HG02870 (cell line): Measurements from ENCODE around the gene KCP.

Experiments
- ATAC-seq: cut with Tn5 transposase; IDR thresholded peaks from one replicate; pipeline ENCODE4 v1.9.1; 2021; ENCODE audit warnings: mild to moderate bottlenecking, moderate library complexity; ENCODE audit not compliant: unreplicated experiment

Gene KCP

DNA sequence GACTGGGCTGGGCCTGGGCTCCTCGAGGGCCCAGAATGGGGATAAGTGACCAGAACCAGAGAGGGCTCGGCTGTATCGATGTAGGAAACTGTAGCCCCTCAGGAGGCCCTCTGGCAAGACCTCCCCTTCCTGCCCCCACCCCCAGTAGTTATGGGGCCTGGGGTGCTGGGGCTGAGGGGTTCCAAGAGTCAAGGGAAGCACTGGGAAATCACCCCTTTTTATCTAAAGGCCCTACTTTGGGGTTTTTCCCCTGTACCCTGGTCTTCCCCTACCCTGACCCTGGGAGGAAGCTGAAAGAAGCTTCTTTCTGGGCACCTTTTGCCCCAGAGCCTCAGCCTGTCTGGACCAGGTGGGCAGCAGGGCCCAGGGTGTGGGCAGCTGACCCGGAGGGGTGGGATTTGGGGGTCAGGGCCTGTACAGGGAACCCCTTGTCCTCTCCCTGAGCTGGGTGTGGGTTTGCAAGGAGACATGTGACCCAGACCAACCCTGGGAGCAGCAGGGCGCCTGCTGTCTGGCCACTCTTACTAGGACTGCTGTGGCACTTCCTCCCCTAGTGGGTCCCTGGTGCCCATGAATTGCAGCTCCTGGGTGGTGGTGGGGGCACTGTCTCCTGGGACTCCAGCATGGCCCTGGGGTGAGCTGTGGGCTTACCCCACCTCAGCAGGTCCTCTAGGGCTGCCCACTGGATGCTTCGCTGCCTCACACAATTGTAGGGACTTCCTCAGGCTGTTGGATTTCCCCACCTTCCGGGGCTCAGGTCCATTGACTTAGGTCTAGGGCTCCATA is 28.8 kb upstream of the KCP start:
- ATAC-seq: peak; percentile 16

DNA sequence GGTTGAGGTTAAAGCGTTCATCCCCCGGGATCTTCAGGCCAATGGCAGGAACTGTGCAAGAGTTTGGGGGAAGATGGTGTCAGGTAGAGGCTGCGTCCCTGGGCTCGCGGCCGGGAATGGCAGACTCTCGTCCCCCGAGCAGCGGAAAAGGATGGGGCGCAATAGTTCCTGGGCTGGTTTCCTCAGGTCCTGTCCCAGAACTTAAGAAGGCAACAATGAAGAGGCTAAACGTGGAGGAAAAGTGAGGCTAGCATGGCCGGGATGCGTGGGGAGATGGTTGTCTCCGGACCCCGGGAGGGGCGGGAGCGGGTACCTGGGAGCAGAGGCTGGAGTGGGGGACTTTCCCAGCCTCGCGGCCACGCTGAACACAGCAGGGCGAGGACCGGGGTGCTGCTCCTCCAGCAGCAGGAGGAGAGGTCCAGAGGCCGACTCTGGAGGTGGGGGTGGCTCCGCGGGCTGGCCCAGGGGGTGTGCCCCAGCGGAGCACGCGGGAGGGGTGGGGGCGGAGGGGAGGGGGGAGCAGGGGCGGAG is 28.1 kb upstream of the KCP start:
- ATAC-seq: peak; percentile 8

DNA sequence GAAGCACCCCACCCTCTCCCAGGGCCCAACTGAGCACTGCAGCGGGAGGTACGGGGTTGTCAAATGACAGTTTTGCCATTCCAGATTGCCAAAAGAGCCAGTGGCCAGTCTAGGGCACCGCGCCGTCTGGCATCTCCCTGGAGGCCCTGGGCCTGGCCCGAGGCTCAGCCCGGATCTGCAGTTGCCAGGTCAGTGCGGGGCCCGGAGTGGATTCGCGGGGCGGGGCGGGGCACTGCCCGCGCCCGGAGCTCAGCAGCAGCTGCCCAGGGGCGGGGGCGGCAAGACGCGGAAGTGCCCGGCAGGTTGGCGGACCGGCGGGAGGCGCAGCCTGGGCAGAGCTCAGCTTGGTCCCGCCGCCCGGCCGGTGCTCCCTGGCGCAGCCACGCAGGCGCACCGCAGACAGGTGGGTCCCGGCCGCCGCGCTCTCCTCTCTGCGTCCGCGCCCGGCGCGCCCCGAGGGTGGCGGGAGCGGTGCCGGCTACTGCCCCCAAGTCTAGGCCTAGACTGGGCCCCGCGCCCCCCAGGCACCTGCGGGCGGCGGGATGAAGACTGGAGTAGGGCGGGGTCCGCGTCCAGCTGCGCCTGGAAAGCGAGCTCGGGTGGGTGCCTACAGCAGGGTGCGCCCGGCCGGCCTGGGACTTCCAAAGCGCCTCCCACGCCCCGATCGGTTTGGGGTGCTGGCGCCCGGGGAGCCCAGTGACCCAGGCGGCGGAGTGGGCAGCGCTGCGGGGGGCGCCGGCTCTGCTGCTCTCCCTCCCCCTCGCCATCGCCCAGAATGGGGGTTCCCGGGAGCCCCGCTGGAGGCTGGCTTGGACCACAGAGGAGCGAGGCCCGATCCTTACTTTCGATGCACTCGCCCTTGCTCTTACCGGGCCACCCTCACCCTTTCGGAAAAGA is 27.4 kb upstream of the KCP start, which contains the start of gene IRF5:
Gene IRF5, plus strand, starts transcription at position 281 of the 897 bp plus-strand sequence. CDS start 4,155 bp downstream, outside the sequence.
- no peak for ATAC-seq

DNA sequence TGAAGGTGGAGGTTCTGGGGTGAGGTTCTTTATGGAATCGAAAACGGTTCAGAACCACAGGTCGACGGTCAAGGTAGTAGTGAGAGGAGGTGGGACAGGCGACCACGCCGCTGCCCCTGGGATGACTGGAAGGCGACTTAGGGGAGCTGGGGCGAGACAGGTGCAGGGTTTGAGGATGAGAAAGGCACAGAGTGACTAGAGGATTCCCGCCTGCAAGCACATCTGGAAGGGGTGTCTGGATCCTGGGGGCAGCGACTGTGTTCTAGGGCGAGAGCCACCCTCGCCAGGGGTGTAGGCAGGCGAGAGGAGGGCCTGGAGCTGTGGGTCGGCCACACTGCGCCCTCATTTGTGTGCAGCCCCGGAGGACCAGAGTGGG is 26.8 kb upstream of the KCP start:
- ATAC-seq: no peak

DNA sequence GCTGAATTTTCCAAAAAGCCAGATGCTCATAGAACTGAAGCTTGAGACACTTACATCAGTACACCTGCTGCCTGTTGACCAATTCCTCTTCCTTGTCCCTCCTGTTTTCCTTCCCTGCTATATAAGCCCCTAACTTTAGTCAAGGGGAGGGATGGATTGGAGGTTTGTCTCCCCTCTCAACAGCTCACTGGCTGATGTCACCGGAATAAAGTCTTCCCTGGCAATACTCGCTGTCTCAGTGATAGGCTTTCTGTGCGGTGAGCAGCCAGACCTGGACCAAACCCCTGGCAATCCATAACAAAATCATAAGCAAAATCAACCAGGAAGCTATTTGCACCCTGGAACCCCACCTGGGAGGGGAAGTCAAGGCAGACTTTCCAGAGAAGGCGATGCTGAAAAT is 26.3 kb upstream of the KCP start:
- no peak for ATAC-seq

DNA sequence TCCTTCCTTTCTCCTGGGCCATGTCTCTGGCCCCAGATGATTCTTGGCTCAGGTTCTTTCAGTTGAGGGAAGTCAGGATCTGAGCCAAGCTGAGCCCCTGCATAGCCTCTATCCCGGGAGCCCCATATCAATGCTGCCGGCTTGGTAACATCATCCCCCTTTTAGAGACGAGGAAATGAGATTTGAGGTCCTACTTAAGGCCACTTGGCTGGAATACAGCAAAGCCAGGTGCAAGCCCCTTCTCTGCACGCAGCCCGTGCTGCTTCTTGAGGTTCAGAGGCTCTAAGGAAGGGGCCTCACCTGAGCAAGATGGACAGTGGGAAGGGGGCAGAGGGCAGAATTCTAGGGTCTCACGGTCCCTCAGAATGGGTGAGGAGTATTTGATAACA is 24.8 kb upstream of the KCP start:
- no peak for ATAC-seq

DNA sequence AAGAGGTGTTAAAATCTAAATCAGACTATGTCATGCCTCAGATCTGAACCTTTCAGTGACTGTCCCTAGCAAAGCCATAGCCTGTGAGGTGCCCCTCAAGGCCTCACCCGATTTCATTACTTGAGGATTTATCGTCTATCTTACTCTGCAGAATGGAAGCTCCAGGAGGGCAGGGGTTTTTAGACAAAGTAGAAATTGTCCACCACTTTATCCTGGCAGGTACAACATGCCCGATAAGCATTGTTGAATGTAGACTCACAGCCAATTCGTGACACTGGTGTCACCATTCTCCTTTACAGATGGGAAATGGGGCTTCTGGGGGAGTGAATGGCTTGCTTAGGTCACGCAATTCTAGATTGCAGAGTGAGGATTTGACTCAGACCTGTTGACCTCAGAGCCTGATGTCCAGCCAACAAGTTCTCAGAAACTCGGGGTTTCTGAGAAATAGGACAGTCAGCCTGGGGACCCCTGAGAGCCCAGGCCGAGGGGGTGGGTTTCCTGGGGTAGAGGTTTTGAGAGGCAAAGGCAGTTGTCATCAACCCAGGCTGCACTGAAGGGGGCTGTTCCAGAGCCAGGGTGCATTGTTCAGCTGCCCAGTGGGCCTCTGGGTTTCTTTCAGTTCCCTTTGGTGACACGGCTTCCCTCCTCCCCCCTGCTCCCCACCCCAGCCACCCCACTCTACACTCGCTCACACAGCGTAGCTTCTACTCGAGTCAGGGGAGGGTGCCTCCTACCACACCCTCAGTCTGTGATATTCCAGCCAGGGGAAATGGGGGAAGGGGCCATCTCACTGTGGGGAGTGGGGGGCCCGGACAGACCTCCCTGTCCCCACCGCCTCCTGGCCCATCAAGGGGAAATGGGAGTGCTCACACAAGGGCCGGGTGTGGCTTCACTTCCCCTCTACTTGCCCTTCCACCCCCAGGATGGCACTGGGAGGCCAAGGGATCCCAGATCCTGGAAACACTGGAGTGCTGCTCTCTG is 24.1 kb upstream of the KCP start:
- peak; percentile 38 for ATAC-seq

DNA sequence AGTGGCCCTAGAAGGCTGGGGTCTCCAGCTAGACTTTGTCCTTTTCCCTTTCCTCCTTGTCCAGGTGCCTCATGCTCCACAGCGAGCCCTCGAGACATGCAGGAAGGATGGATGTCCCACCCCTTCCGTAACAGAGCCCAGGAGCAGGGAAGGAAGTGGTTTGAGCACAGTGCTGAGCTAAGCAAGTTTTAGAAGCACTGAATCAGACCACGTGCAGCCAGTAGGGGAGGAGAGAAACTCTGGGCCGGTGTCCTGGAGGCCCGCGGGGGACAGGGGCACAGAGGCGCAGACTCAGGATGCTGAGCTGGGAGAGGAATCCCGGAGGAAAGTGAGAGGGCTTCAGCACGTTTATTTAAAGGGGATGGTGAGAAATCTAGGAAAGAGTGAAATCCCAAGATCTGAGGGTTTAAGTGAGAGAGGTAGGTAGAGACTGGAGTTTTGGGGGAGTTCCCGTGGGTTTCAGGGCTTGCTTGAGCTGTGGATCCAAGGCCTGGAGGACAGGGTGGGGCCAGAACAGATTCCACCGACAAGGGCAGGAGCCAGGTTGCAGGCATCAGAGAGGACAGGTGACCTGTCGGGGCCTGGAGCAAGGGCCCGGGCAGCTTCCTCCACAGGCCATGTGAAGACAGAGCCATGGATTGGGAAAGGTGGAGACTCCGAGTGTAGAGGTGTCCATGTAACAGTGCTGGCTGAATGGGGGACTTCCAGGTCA is 22.8 kb upstream of the KCP start:
- ATAC-seq: peak; percentile 26

DNA sequence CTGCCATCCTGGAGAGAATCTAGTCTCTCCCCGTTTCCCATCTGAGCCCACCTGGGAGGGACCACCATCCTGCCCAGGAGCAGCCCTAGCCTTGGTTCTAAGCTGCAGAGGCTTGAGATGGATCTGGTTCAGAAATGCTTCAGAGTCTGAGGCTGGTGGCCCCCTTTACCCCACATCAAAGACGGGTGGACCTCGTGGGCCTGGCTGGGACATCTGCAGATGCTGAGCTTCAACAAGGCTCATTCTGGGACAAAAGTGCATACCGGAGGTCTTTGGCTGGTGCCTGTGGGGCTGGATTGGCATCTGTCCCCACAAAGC is 22.3 kb upstream of the KCP start:
- ATAC-seq: no peak

DNA sequence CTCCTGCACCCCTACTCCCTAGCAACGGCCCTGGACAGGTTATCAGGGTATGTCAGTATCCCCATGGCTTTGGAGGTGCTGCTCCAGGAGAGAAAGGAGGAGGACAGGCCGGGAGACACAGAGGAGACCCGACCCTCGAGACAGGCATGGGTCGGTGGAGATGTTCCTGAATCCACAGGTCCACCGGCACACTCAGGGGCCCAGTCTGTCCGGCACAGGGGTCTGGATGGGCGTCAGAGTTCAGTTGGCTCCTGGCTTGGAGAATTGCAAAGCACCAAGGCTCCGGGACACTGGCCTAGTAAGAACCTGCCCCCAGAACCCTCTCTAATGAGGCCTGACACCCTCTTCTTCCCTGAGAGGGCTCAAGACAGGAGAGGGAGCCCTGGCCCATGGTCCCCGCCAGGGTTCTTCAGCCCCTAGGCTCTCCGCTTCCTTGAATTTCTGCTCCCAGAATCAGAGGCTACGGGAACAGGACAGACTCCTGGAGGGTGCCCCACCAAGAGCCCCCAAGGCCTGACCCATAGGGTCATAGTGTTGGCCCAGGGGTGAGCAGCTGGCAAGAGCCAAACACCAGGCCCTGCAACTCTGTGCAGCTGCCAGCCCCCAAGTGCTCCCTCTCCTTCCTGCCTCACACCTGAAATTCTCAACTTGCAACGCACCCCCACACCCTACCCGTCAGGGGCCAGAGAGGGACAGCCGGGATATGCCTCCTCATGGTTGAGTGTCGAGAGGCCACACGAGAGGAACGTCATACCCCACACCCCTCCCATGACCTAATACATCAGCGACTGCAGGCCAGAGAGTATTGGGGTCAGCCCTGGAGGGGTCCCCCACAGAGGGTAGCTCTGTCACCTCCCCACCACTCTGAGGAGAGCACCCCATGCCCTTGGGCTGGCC is 21.7 kb upstream of the KCP start:
- ATAC-seq: no peak

DNA sequence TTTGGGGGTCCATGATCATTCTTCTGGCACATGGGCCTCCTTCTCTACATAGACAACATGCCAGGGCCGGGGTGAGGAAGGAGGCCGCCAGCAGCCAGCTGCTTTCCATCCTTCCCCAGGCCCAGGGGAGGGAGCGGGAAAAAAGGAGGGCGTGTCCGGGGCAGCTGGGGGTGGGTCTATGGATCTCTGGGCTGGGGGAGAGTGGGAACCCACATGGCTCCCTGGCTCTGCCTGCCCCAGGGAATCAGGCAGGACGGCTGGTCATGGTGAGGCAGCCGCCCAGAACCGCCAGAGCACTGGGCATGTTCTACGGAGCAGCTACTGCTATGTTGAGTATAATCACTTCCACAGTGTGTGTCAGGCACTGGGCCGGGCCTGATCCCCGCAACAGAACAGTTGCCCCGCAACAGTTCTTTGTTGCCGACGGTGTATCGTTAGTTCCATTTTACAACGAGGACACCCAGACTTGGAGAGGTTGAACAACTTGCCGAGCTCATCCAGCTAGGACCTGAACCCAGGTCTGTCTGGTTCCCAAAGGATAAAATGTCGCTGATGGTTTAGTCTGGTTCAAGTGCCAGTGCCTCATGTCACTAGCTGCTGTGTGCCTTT is 20.8 kb upstream of the KCP start:
- ATAC-seq: no peak

DNA sequence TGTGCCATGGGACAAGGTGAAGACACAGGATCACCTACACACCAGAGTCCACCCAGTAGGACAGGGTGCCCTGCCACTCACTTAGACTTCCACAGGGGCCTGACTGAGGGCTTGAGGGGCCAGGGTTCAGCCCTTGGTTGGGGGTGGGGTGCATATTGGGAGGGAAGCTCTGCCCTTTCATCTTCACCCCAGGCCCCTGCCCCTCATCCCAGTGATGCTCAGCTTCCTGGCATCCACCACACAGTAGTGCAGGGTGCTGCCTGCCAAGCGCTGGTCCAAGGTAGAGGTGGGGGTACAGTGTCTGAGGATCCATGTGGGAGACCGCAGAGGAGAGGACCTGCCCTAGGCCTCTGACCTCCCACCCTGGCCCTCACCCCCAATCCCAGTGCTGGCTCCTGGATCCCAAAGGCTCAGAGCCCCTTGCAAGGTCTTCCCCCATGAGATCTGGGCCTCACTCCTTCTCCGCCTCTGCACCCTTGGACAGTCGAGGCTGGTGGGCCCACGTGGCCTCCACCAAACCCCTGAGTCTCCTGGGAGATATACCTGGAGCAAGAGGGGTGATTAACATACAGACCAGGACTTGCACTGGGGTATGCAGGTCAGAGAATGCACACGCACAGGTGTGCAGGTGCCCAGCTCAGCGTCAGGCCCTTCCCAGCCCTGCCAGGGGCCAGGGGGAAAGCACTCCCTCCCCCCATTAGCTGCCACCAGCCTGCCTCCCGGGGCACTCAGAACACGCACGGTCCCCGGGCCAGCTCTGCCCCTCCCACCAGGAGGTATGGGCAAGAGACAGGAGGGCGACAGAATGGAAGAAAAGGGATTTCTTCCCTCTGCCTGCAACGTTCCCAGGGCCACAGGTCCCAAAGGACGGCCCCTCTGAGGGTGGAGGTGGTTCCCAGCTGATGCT is 18.6 kb upstream of the KCP start:
- ATAC-seq: no peak

DNA sequence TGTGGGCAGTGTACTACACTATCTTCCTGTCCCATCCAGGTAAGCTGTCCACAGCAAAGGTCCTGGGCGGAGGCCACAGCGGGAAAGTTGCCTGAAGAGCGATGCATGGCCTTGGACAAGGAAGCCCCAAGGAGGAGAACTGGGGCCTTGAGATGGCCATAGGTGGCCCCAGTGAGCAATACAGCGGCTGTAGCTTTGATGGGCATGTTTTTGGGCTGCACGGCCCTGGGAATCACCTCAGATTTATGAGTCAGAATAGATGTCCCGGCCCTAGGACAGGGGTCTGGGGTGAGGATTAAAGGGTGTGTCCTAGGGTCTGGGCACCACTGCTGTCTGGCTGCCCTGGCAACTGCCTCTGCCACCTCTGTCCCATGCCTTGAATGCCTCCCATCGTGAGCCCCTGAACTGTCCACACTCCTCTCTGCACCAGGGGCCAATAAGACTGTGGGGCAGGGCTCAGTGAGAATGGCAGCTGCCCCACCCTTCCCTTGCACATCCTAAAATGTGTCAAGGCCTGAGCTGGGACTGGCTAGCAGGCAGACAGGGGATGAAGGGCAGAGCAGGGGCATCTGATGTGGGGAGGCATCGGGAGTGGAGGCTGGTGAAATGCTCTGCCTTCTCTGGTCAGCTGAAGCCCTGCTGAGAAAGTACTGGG is 17.8 kb upstream of the KCP start:
- no peak for ATAC-seq

DNA sequence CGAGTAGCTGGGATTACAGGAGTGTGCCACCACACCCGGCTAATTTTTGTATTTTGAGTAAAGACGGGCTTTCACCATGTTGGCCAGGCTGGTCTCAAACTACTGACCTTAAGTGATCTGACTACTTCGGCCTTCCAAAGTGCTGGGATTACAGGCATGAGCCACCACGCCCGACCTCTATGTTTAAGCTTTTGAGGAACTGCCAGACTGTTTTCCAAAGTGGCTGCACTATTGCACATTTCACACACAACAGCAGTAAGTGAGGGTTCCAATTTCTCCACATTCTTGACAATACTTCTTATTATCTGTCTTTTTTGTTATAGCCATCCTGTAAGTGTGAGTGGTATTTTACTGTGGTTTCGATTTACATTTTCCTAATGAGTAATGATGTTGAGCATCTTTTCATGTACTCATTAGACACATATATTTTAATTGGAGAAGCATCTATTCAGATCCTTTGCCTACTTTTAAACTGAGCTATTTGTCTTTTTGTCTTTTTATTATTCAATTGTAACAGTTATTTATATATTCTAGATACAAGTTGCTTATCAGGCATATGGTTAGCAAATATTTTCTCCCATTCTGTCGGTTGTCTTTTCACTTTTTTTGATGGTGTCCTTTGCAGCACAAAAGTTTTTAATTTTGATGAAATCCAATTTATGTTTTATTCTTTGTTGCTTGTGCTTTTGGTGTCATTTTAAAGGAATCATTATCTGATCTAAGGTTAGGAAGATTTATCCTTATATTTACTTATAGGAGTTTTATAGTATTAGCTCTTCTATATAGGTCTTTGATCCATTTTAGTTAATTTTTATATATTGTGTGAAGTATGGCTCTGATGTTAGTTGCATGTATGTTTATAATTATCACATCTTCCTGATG is 14.4 kb upstream of the KCP start:
- no peak for ATAC-seq

DNA sequence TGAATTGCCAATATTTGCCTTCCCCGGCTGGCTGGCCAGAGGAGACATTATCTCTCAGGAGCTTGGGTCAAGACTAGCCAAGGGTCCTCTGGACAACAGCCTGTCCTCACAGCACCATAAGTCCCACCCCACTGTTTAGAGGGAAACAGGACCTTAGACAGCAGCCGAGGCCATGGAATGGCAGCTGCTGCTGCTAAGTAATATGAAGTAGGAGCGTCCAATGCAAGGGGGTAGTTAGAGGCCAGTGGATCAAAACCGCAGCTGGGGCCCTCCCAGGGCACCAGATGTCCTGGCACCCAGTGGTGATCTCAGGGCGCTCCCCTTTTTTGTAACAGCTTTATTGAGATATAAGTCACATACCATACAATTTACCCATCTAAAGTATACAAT is 12.9 kb upstream of the KCP start:
- ATAC-seq: no peak
